Measurements from ENCODE around the gene STAC3. TPM values are rescaled to one million over a fixed set of nuclear protein-coding genes. Genes with fewer than 3 reads are reported as not detected.
A peak's percentile ranks its signal among the peaks of the same experiment; 100 is the strongest.

STAC3 gene
- total and polyA plus RNA-seq, 10 of the 15 experiments (the other 5 are each of a cell fraction or from before 2014, with no cell fraction given): 0.49 to 9.9 (median 3.8) TPM

- no peak for TF ChIP-seq NR2C1 (IDR thresholded peaks at IDR 0.05)
- TF ChIP-seq IKZF2 (IDR thresholded peaks at IDR 0.05): peak; percentile 47 to 72; a peak in 3 of 4 replicates
- TF ChIP-seq KAT2A (conservative IDR thresholded peaks at IDR 0.05; ENCODE audit: control insufficient read depth, low read depth, low read length): no peak
- peak; percentile 73 for TF ChIP-seq IKZF1 (conservative IDR thresholded peaks at IDR 0.05)
- TF ChIP-seq EZH2 (IDR thresholded peaks at IDR 0.05; ENCODE audit: borderline replicate concordance, control insufficient read depth, low read depth, low read length): no peak
- TF ChIP-seq POLR2A (IDR thresholded peaks at IDR 0.05; ENCODE audit: low read depth, low read length): peak; percentile 79
- TF ChIP-seq SREBF2 (IDR thresholded peaks at IDR 0.05; ENCODE audit: low read length): no peak
- TF ChIP-seq MAX (IDR thresholded peaks at IDR 0.05; ENCODE audit: low read depth, low read length): no peak
- no peak; the same call in 1 of the 2 replicates for TF ChIP-seq BACH1 (IDR thresholded peaks at IDR 0.05; ENCODE audit: borderline replicate concordance)
- no peak for TF ChIP-seq MXI1 (IDR thresholded peaks at IDR 0.05; ENCODE audit: low read depth, low read length)
- peak; percentile 23; the same call in 1 of the 2 replicates for TF ChIP-seq CBFB (IDR thresholded peaks at IDR 0.05; ENCODE audit: low read depth)
- TF ChIP-seq NKRF (conservative IDR thresholded peaks at IDR 0.05): no peak
- TF ChIP-seq DPF2 (IDR thresholded peaks at IDR 0.05): peak; percentile 69; the same call in 1 of the 2 replicates
- TF ChIP-seq PAX5 (IDR thresholded peaks at IDR 0.05; ENCODE audit: borderline replicate concordance, low read depth, low read length): peak; percentile 77
- TF ChIP-seq ZNF622 (IDR thresholded peaks at IDR 0.05): no peak
- 0 out of 4 replicates have a peak, but pooled peaks of 1 of the 2 experiments have one; percentile 8 for TF ChIP-seq SRF (IDR thresholded peaks at IDR 0.05; ENCODE audit: low read depth in 2 of 2, low read length in 2 of 2)
- peak; percentile 69 for TF ChIP-seq PBX3 (IDR thresholded peaks at IDR 0.05; ENCODE audit: insufficient replicate concordance, low read depth, low read length)
- TF ChIP-seq STAT3 (IDR thresholded peaks at IDR 0.05; ENCODE audit: low read depth, low read length): no peak
- TF ChIP-seq IRF4 (IDR thresholded peaks at IDR 0.05; ENCODE audit: low read depth, low read length): no peak
- TF ChIP-seq, protein P1, sequence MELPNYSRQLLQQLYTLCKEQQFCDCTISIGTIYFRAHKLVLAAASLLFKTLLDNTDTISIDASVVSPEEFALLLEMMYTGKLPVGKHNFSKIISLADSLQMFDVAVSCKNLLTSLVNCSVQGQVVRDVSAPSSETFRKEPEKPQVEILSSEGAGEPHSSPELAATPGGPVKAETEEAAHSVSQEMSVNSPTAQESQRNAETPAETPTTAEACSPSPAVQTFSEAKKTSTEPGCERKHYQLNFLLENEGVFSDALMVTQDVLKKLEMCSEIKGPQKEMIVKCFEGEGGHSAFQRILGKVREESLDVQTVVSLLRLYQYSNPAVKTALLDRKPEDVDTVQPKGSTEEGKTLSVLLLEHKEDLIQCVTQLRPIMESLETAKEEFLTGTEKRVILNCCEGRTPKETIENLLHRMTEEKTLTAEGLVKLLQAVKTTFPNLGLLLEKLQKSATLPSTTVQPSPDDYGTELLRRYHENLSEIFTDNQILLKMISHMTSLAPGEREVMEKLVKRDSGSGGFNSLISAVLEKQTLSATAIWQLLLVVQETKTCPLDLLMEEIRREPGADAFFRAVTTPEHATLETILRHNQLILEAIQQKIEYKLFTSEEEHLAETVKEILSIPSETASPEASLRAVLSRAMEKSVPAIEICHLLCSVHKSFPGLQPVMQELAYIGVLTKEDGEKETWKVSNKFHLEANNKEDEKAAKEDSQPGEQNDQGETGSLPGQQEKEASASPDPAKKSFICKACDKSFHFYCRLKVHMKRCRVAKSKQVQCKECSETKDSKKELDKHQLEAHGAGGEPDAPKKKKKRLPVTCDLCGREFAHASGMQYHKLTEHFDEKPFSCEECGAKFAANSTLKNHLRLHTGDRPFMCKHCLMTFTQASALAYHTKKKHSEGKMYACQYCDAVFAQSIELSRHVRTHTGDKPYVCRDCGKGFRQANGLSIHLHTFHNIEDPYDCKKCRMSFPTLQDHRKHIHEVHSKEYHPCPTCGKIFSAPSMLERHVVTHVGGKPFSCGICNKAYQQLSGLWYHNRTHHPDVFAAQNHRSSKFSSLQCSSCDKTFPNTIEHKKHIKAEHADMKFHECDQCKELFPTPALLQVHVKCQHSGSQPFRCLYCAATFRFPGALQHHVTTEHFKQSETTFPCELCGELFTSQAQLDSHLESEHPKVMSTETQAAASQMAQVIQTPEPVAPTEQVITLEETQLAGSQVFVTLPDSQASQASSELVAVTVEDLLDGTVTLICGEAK (IDR thresholded peaks at IDR 0.05; ENCODE audit: borderline replicate concordance): no peak
- TF ChIP-seq KDM1A (IDR thresholded peaks at IDR 0.05; ENCODE audit: borderline replicate concordance): no peak
- no peak for TF ChIP-seq CEBPB (IDR thresholded peaks at IDR 0.05; ENCODE audit: borderline replicate concordance in 1 of 2, low read depth in 2 of 2, low read length in 2 of 2)
- no peak for TF ChIP-seq SMAD5 (IDR thresholded peaks at IDR 0.05; ENCODE audit: low read depth)
- no peak for TF ChIP-seq POLR2AphosphoS2 (IDR thresholded peaks at IDR 0.05; ENCODE audit: low read depth, low read length)
These were observed 29.4 kb upstream of the STAC3 start (continued) for GRCh38 chr12:57280211-57281062.

Measured in GM12878 (cell line).